Mucosa of descending colon (tissue), 3 donors: ENCODE data around the gene PGLYRP2. TPM values are rescaled to one million over a fixed set of nuclear protein-coding genes. Genes with fewer than 3 reads are reported as not detected.

Experiments
- ATAC-seq: fragments of 200-7000 bp; cut with Tn5 transposase; one replicate; pipeline ENCODE4 v1.9.1; 2020; ENCODE audit warnings: mild to moderate bottlenecking, moderate library complexity
- DNase-seq, 3 donors: peaks; one replicate each; pipeline ENCODE4 v3.0.0-alpha.2; 2020
- H3K36me3 ChIP-seq: fragments of 200-600 bp; one replicate; pipeline ENCODE4 v1.8.0; 2021; ENCODE audit warnings: low read depth, mild to moderate bottlenecking
- H3K4me1 ChIP-seq: fragments of 200-600 bp; one replicate; pipeline ENCODE4 v1.8.0; 2021; ENCODE audit warnings: low read depth, mild to moderate bottlenecking
- H3K4me3 ChIP-seq: fragments of 200-600 bp; one replicate; pipeline ENCODE4 v1.8.0; 2021; ENCODE audit warnings: mild to moderate bottlenecking
- H3K9me3 ChIP-seq: fragments of 200-600 bp; one replicate; pipeline ENCODE4 v1.8.0; 2021; ENCODE audit warnings: mild to moderate bottlenecking
- intact Hi-C, 2 donors: fragments of 100-400 bp; cut with DNase I in 1 of 2; cut with micrococcal nuclease in 1 of 2; formaldehyde crosslinking; loops; one replicate each; pipeline versions ENCODE4 v1.11.0 to v1.11.1; 2022; cut with DNase I, micrococcal nuclease
- total RNA-seq, 3 donors: library from RNA; stranded (reverse); fragmentation: NEBNext Ultra II Directional in 2 of 3; extraction: Animal tissue kit (Norgen Biotek cat#: 25700) in 2 of 3; gene quantifications; one replicate each; pipeline versions ENCODE4 v1.2.1 to v1.2.4, GENCODE V29; 2021 to 2023
- TF ChIP-seq, protein P1 (sequence below): fragments of 200-600 bp; IDR thresholded peaks from one replicate; pipeline ENCODE4 v1.8.0; 2022; ENCODE audit warnings: antibody characterized with exemption, mild to moderate bottlenecking
- donor health status: DM: no; HTN: no; CAD: no; lungs with moderate emphysema.
- donor health status: DM: no; HTN: no; CAD: no.
- donor health status: DM: no; HTN: yes; CAD: no.

Gene PGLYRP2
- total RNA-seq, 3 donors from 2014 or later: not detected

DNA sequence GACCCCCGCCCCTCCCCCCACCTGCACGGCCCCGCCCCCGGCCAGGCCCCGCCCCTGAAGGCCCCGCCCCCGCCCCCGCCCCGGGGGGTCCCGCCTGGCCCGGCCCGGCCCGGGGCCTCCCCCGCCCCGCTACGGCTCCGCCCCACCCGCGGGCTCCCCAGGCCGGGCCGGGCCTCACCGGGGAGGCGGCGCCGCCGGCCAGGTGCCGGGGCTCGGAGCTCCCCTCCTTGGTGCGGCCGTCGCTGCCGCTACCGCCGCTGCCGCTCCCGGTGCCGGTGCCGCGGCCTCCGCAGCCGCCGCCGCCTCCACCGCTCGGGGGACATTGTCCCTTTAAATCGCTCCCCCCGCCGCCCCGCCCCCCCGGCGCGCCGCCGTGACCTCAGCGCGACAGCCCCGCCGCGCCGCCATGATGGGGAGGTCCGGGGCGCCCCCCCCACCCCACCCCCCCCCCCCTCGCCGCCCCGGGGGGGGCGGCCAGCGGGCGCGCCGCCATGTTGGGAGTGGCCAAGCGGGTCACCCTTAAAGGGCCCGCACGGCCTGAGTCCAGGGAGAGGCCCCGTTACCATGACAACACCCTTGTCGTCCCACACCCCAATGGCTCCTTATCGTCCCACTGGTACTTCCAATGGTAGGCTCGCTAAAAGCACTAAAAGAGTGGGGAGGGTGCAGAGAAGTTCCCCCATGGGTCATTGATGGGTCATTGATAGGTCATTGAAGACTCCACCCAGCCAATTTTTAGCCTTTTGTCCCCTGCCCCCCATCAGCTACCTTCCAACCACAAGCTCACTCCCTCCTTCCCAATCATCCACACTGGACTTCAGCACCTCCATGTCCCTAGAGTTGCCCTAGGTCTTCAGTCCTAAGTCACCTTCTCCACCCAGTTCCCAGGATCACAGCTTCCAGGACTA lies 29.4 kb downstream of the PGLYRP2 start, which contains the start of gene WIZ:
TSS of gene WIZ (minus strand) at position 337 of the 908 bp plus-strand sequence. CDS start 1,649 bp downstream, outside the sequence.
- ATAC-seq (peak; percentile 71), DNase-seq (peak; percentile 88 to 92 (median 92))
- intact Hi-C loops: no loop called here
- TF ChIP-seq, protein P1, sequence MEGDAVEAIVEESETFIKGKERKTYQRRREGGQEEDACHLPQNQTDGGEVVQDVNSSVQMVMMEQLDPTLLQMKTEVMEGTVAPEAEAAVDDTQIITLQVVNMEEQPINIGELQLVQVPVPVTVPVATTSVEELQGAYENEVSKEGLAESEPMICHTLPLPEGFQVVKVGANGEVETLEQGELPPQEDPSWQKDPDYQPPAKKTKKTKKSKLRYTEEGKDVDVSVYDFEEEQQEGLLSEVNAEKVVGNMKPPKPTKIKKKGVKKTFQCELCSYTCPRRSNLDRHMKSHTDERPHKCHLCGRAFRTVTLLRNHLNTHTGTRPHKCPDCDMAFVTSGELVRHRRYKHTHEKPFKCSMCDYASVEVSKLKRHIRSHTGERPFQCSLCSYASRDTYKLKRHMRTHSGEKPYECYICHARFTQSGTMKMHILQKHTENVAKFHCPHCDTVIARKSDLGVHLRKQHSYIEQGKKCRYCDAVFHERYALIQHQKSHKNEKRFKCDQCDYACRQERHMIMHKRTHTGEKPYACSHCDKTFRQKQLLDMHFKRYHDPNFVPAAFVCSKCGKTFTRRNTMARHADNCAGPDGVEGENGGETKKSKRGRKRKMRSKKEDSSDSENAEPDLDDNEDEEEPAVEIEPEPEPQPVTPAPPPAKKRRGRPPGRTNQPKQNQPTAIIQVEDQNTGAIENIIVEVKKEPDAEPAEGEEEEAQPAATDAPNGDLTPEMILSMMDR: no peak
- Histone ChIP-seq H3K9me3 (no peaks in the 10 kb centered on the region), H3K36me3 (no peaks in the 10 kb centered on the region), H3K4me3 (peak within 1 kb of the TSS; percentile 26), H3K4me1 (peaks cover 17% of the 10 kb centered on the region)

DNA sequence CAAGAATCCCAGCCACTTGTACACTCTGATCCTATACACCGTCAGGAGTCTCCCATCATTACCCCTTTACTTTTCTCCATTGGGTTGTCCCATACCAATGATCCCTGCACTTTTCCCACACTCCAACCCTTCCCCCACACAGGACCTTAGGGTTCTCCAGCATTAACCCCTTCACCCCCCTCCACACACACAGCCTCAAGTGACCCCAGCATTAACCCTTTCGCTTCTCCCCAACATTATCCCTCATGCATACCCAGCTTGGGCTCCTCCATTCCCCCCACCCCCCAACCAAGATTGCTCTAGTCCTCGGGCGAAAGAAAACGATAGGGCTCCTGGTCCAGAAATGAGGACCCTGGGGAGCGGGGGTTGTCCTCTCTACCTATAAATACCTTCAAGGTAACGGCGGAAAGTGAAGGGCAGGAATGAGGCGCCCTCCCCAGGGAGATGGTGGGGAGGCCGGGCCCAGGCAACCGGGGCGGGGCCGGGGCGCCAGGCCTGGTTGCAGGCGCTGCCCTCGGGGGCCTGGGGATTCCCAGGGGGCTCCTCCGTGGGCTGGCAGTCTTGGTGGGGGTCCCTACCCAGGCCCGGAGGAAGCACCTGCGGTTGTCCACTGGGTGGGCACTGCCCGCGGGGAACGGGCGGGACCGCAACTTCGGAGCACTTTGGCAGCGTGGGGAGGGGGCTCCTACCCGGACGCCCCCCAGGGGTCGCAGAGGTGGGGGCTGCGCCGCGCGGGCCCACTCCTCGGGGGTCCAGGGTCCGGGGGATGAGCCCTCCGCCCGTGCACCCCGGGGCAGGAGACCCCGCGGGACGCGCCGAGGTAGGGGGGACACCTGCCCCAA lies 30.3 kb downstream of the PGLYRP2 start:
- TF ChIP-seq, protein P1: no peak
- H3K4me3 ChIP-seq: peak overlapping the region; percentile 26
- ATAC-seq: no peak
- no peaks in the 10 kb centered on the region for H3K9me3 ChIP-seq
- H3K36me3 ChIP-seq: no peaks in the 10 kb centered on the region
- peaks cover 17% of the 10 kb centered on the region for H3K4me1 ChIP-seq
- no peak for DNase-seq
- intact Hi-C loops: no loop called here

DNA sequence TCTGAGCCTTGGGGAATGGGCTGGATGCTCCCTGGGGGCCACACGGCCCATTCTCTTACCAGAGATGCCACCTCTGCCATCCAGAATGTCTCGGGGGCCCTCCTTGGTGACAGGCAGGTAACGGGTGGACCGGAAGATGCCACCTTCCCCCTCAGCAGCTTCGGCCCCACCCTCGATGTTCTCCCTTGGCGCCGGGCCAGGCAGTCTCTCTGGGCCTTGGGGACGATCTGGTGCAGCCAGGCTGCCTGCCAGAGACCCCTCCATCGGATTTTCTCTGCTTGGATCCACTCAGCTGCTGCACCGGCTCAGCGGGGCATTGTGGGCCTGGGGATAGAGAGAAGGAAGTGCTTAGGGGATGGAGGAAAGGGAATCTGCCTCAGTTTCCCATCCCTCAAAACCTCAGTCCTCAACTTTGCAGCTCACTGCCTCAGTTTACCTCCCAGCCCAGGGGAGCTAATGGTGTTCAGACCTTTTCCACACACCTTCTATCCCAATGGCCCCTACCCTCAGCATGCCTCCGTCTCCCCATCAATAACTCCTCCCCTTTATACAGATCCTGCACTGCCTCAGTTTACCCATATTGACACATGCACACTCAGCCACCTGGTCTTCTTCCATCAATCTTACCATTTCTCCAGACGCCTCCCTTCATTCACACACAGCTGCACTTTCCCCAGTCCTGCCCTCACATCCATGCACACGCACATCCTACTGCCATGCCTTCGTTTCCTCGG lies 31.1 kb downstream of the PGLYRP2 start:
- DNase-seq: no peak

DNA sequence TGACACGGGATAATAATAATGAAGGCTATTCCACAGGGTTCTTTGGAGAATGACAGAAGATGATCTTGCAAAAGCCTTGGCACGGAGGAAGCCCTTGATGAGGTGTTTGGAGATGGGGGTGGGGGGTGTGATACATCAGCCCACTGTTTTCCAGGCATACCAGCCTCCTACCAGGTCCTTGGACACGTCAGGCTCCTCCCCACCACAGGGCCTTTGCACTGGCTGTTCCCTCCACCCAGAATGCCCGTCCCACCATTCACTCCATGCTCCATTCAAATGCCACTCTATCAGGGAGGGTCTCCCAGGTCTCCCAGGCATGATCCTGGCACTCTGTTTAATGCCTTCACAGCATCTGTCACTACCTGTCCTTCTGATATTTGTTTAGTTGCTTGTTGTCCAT lies 32.2 kb downstream of the PGLYRP2 start:
- H3K4me3 ChIP-seq: no peak overlapping the region
- H3K4me1 ChIP-seq: peaks cover 7% of the 10 kb centered on the region
- H3K9me3 ChIP-seq: no peaks in the 10 kb centered on the region
- ATAC-seq (no peak), DNase-seq (no peak)
- TF ChIP-seq, protein P1: no peak
- intact Hi-C loops: no loop called here
- no peaks in the 10 kb centered on the region for H3K36me3 ChIP-seq

More for the DNA sequence above, 31.1 kb downstream of the PGLYRP2 start:
- intact Hi-C loops: no loop called here
- Histone ChIP-seq H3K4me1 (peaks cover 13% of the 10 kb centered on the region), H3K4me3 (no peak overlapping the region), H3K36me3 (no peaks in the 10 kb centered on the region), H3K9me3 (no peaks in the 10 kb centered on the region)
- no peak for ATAC-seq
- TF ChIP-seq, protein P1: no peak

DNA sequence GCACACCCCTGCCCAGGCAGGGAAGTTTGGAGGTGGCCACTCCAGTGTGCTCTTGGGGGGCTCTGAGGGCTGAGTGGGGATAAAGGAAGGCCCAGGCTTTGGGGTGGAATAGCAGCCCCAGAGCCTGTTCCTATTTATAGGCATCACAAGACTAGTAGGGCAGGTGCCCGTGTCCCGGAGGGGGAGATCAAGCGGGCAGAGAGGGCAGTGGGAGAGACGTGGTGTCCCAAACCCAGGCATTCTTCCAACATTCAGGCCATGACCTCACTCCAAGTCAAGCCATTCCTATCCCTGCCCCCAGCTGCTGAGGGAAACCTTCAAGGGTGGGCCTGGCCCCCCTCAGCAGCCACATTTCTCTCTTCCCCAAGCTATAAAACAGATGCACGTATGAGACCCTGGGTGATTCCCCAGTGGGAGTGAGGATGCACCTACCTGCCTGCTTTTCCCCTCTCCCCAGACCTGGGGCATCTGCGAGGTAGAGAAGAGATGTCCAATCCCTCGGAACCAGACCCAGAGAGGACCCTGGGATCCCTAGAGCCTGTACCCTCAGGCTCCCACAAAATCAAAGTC lies 33.4 kb downstream of the PGLYRP2 start:
- DNase-seq (no peak), ATAC-seq (no peak)
- intact Hi-C loops: no loop called here
- no peaks in the 10 kb centered on the region for H3K9me3 ChIP-seq
- TF ChIP-seq, protein P1: no peak
- H3K4me1 ChIP-seq: peaks cover 5% of the 10 kb centered on the region
- H3K36me3 ChIP-seq: no peaks in the 10 kb centered on the region
- no peak overlapping the region for H3K4me3 ChIP-seq
